GF-D8 (cell line): ENCODE measurements around the gene SUV39H2.
A peak's percentile ranks its signal among the peaks of the same experiment; 100 is the strongest.
"Not testable (repeated sequence)": the region's sequence is repeated elsewhere in the genome, so short reads cannot be mapped to it uniquely, and the experiment has no call there.

Source experiments
- DNase-seq: peaks from one replicate; lab custom pipeline; 2025; lab: John Stamatoyannopoulos, UW

The SUV39H2 gene, protein sequence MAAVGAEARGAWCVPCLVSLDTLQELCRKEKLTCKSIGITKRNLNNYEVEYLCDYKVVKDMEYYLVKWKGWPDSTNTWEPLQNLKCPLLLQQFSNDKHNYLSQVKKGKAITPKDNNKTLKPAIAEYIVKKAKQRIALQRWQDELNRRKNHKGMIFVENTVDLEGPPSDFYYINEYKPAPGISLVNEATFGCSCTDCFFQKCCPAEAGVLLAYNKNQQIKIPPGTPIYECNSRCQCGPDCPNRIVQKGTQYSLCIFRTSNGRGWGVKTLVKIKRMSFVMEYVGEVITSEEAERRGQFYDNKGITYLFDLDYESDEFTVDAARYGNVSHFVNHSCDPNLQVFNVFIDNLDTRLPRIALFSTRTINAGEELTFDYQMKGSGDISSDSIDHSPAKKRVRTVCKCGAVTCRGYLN

GRCh38 chr10:14878266-14879123 is at the start of gene SUV39H2:
Gene SUV39H2, plus strand, starts transcription at chr10:14878866. Its CDS starts 23 bp downstream, at chr10:14878889.
- peak; percentile 75 for DNase-seq

DNA sequence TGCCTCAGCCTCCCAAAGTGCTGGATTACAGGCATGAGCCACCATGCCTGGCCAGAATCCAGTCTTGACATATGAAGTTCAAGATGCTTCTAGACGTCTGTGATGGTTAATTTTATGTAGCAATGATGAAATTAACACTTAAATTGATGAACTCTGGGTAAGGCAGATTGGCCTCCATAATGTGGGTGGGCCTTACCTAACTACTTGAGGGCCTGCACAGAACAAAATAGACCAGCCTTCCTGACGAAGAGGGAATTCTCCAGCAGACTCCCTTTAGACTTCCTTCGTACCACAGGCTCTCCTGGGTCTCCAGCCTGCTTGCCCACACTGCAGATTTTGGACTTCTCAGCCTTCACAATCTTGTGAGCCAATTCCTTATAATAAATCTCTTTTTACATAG is 45.6 kb upstream of the SUV39H2 start:
- DNase-seq: no peak

DNA sequence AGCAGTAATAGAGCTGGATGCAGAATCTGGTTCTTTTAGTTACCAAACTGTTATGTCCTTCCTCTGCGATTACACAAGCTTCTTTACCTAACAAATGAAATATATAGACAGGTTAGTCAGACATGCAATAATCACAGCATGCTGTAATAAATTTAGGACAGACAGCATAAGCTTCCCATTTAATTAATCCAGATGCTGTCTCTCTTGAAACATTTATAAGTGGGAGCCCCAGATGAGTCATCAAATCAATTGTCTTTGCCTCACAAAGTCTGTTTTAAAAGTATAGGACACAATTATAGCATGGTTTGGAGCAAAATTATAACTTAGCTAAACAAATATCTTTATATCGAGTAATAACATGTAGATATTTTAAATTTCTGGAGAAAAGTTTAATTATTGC is 42.5 kb upstream of the SUV39H2 start:
- DNase-seq: no peak

DNA sequence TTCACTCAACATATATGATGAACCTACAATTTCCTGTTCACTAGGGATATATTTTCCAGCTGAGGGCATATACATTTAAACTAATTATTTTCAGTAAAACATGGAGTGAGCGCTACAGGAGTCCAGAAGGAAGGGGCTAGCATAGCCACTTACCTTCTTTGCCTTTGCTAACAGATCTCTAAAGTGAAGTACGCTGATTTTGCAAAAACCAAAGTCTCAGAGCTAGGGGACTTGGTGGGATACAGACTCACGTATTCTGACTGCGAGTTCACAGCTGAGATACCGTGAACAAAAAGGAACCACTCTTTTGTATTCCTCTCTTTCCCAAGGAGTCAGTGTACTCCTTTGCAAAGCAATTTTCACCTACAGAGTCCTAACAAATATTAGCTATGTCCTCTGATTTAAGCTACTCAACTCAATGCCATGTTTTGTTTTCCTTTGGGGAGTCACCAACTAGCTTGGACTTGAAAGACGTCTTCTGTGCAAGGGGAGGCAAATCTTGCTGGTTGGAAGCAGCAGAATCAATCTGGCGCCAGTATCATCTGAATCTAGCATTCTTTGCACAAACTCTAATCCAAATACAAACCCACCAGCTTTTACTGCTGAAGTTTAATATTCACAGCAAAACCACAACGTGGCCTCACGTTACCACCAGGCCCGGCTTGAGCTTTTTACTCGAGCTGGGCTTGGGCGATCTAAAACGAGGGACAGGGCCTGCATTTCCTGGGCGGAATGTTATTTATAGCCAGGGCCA is 41.5 kb upstream of the SUV39H2 start:
- DNase-seq: no peak

DNA sequence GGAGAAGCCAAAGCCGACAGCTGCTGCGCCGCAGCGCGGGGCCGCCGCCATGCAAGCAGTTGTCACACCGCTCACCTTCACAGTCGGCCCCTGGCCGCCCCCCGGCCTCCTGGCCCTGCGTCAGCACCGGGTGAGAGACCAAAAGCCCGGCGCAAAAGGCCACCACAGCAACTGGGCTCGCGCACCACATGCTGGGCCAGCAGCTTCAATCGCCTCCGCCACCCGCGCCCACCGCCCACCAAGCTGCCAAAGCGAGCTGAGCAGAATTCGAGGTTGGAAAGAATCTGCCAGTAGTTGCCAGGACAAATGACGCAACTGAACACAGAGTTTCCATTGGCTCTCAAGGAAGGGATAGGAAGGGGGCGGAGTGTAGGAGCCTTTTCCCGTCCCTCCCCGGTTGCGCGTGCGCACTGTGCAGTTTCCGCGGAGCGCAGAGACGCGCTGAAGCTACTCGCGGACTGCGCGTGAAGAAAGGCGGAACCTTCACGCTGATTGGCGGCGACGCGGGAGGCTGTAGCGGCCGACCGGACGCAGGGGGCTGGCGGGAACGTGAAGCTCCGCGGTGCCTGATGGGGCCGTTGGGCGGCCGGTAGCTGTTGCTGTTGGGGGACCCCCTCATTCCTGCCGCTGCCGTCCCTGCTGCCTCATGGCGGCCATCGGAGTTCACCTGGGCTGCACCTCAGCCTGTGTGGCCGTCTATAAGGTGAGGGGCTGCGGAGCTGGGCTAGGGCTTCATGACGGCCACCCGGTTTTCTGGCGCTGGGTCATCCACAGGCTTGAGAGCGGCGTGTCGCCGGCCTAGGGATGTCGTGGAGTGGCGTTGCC is 40.7 kb upstream of the SUV39H2 start, which contains the start of the genes CDNF, HSPA14 and MSANTD7:
CDNF (minus strand) TSS at position 281 of the 825 bp plus-strand sequence; CDS start at position 190, 91 bp downstream.
HSPA14 (plus strand) TSS at position 550 of the 825 bp plus-strand sequence; CDS start at position 647, 97 bp downstream.
MSANTD7 (plus strand) TSS at position 550 of the 825 bp plus-strand sequence. CDS start 3,979 bp downstream, outside the sequence.
- DNase-seq: peak; percentile 97

DNA sequence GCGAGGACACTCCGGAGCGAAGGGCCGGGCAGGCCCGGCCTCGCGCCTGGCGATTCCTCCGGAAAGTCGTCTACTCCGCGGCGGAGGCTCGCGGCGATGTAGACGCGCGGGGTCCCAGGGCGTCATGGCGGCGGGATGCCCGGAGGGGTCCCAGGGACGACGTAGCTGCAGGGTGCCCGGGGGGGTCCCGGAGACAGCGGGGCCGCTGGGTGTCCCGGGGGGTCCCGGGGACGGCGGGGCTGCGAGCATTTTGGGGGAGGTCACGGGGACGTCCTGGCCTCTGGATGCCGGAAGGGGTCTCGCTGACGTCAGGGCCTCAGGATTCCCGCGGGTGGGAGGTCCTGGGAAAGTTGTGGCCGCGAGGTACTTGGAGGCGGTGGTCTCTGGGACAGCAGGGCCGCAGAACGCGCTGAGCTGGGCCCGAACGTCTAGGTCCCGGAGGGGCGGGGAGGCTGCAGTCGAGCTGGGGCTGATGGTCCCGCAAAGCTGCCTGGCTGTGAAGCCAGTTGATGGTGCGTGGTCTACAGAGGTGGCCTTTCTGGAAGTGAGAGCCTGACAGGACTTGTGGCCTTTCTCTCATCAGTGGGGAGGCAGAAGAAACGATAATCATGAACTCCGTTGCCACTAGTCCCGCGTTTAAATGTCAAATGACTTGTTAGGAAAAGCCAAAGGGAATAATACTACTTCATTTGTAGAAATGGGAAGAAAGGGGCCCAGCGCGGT is 39.9 kb upstream of the SUV39H2 start:
- no peak for DNase-seq

DNA sequence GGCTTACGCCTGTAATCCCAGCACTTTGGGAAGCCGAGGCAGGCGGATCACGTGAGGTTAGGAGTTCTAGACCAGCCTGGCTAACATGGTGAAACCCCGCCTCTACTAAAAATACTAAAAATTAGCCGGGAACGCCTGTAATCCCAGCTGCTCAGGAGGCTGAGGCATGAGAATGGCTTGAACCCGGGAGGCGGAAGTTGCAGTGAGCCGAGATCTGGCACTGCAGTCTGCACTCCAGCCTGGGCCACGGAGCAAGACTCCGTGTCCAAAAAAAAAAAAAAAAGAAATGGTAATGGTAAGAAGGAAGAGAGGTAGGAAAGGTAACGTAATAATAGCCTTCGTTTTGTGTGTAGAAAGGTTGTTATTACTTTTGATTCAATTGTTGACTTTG is 39.4 kb upstream of the SUV39H2 start:
- no peak for DNase-seq

DNA sequence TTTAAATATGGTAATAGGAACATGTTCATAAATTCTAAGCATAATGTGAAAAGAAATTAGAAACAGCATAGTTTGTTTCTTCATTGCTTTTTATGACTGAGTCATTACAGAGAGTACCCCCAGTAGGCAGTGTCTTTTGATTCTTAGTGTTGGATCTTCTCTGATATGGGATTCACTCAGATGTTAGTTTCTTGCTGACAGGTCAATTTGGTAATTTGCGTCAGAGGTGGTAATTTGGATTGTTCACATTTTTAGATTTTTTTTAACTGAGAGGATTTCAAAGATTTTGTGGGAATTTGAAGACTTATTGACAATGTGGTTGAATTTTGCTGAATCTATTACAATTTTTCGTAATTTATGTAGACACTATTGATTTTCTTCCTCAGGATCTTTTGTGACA is 38.5 kb upstream of the SUV39H2 start:
- DNase-seq: no peak

- no peak for DNase-seq
Measured at GRCh38 chr10:14843327-14843988, 35.2 kb upstream of the SUV39H2 start.

GRCh38 chr10:14844948-14845347 is 33.7 kb upstream of the SUV39H2 start:
- no peak for DNase-seq

DNA sequence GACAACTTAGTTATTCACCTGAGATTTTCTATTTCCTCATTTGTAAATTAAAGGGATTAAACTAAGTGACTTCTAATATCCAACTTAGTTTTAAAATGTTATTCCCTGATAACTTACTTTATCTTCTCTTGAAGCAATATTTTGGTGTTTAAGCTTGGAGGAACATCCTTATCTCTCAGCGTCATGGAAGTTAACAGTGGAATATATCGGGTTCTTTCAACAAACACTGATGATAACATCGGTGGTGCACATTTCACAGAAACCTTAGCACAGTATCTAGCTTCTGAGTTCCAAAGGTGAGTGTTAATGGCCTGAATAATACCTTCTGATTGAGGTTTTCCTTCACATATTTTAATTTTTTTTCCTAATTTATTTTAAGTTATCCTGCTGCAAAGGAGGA is 26.4 kb upstream of the SUV39H2 start:
- DNase-seq: no peak

- DNase-seq: no peak
Measured at GRCh38 chr10:14855453-14855852, 23.2 kb upstream of the SUV39H2 start.

DNA sequence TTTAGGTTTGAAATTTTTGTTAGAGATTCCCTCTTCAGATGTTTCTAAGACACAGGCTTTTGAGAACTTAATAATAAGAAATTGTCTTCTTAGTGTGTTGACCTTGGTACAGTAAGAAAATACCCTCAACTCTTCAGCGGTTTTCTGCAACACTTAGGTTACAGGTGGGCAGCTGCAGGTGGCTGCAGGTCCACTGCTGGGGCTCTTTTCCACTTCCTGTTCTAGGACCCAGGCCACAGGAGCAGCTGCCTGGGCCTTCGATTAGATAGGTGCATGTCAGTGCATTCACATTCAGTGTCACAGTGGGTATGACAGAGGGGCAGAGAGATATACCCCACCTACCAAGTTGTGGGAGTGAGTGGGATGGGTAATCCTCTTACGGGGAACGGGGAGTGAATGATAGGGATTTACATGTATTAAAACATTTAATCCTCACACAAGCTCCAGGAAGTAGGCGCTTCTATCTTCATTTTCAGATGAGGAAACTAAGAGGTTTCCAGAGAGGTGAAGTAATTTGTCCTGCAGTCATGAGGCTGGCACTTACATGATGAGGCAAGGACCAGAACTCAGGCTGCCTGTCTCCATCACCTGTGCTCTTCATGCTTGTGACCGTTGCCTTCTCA is 20.2 kb upstream of the SUV39H2 start:
- no peak for DNase-seq

DNA sequence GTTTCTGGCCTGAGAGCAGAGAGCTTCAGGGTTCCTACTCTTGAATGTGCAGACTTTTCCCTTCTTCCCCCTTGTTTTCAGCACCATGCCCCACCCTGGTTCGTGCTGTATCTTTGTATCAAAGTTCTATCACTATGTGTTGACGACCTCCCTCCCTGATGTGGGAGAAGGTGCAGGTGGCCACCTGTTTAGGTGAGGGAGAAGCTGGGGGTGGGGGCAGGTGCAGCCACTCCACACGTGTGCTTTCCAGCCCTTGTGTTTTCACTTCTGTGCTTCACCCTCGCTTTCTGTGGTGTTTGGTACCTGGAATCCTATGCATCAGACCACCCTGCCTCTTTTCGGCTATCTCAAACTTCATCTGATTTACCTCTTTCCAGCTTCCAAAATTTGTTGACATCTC is 19.6 kb upstream of the SUV39H2 start:
- DNase-seq: no peak

DNA sequence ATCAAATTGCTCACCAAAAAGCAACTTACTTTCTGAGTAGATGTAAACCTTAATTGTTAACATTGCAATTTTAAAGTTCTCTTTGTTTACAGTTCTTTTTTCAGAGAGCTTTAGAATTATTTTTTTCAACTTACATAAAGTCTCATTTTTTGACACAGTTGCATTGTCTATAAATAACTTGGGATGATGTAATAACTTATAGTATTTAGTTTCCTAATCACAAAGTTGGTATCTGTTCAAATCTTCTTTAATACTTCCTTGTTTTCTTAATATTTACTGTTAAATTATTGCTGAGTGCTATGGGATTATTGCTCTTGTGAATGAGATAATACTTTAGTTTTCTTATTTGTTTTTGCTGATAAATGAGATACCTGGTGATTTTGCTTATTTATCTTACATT is 18.9 kb upstream of the SUV39H2 start:
- DNase-seq: no peak

DNA sequence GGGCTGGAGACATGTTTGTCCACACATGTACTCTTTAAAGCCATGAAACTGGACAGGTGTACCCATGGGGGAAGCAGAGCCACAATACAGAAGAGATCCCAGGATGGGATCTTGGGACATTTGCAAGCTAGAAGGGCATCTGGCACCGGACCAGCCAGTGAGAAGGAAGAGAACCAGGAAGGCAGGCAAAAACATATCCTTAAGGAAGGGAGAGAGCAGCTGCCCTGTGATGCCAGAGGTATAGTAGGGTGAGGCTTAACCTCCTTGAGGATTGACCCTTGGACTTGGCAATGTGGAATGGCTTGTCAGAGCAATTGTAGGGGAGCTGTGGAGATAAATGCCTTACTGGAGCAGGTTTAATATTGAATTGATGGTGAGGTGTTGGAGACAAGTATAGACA is 17.9 kb upstream of the SUV39H2 start:
- no peak for DNase-seq

DNA sequence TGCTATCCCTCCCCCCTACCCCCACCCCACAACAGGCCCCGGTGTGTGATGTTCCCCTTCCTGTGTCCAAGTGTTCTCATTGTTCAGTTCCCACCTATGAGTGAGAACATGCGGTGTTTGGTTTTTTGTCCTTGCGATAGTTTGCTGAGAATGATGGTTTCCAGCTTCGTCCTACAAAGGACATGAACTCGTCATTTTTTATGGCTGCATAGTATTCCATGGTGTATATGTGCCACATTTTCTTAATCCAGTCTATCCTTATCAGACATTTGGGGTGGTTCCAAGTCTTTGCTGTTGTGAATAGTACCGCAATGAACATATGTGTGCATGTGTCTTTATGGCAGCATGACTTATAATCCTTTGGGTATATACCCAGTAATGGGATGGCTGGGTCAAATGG is 14.2 kb upstream of the SUV39H2 start:
- not testable (repeated sequence) for DNase-seq

DNA sequence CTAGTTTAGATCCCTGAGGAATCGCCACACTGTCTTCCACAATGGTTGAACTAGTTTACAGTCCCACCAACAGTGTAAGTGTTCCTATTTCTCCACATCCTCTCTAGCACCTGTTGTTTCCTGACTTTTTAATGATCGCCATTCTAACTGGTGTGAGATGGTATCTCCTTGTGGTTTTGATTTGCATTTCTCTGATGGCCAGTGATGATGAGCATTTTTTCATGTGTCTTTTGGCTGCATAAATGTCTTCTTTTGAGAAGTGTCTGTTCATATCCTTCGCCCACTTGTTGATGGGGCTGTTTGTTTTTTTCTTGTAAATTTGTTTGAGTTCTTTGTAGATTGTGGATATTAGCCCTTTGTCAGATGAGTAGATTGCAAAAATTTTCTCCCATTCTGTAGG is 13.8 kb upstream of the SUV39H2 start:
- DNase-seq: not testable (repeated sequence)

DNA sequence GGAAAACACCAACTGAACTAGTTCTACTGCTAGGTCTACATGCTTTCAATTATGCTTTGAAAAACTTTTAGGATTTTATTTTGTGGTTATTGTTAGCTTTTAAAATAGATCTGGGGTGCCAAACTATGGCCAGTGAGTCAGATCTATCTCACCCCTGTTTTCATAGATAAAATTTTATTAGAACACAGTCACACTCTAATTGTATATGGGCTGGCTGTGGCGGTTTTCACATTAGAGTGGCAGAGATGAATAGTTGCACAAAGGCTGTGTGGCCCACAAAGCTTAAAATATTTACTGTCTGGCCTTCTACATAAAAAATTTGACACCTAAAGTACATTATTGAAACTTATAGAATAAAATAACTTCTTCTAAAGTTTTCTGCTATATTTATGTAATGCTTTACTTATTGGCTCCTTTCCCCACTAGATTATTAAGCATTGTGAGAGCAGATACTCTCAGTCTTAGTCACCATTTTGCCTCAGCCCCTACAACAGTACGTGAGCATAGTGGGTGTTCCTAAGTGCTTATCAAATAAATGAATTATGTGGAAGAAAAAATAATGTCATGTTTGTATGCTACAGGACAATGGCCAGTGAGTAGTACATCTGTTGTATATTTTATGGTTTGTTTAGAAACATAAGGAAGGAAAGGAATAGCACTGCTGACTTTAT is 5.4 kb upstream of the SUV39H2 start:
- DNase-seq: no peak
